Measurements from ENCODE around the gene PRLHR. TPM values are rescaled to one million over a fixed set of nuclear protein-coding genes. Genes with fewer than 3 reads are reported as not detected.

Gene PRLHR
- polyA plus RNA-seq, 3 donors: not detected

DNA sequence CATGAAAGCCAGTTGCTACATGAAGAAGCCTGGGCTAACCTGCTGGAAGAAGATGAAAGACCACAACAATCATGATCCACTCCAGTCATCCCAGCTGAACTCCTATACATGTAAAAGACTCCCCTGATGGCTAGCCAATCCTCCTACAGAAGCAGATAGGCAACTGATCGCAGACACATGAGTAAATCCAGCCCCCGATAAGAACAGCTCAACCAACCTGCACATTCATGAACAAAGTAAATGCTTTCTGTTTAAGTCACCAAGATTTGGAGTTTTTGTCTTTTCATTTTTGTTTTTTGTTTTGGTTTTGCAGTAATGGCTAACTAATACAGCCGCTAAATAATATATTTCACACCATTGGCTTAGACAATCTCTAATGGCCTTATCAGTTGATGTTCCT is 53.7 kb downstream of the PRLHR start:
- Histone ChIP-seq H3K4me1 (ENCODE audit: control insufficient read depth in 1 of 2, insufficient read depth in 2 of 2, low read length in 2 of 2) (no peaks in the 10 kb centered on the region), H3K4me3 (replicated peaks in 1 of 3; ENCODE audit: low read depth in 2 of 3, low read length in 3 of 3) (no peak overlapping the region), H3K4me2 (replicated peaks; ENCODE audit: extremely low read depth, low read length, poor library complexity, severe bottlenecking) (no peak overlapping the region), H3K9ac (ENCODE audit: insufficient read depth, low read length, poor library complexity, severe bottlenecking) (no peak overlapping the region), H3K27ac (ENCODE audit: low read depth in 1 of 2, low read length in 2 of 2) (no peak overlapping the region), H3K36me3 (replicated peaks in 1 of 2; ENCODE audit: control insufficient read depth in 1 of 2, insufficient read depth in 2 of 2, low read length in 2 of 2) (no peaks in the 10 kb centered on the region), H3K79me2 (ENCODE audit: insufficient read depth, low read length) (no peaks in the 10 kb centered on the region), H2AFZ (ENCODE audit: insufficient read depth, low read depth, low read length, poor library complexity, severe bottlenecking) (no peak overlapping the region), H3K9me3 (replicated peaks in 1 of 2; ENCODE audit: control insufficient read depth in 1 of 2, insufficient read depth in 1 of 2, low read length in 2 of 2) (no peaks in the 10 kb centered on the region), H4K20me1 (ENCODE audit: insufficient read depth, low read length) (no peaks in the 10 kb centered on the region), H3K27me3 (ENCODE audit: control insufficient read depth in 2 of 2, insufficient read depth in 2 of 2, low read length in 2 of 2) (peaks cover 22 to 31% of the 10 kb centered on the region in 2 donors)
- H3K9me3 Mint-ChIP-seq: no peaks in the 10 kb centered on the region
- no peak overlapping the region for H3K4me3 Mint-ChIP-seq
- intact Hi-C loops (cut with micrococcal nuclease): no loop called here
- TF ChIP-seq CTCF (IDR thresholded peaks at IDR 0.05): no peak
- WGBS (ENCODE audit: insufficient coverage): 100% methylated on average over 1 of the region's 3 CpGs
- peaks cover 28 to 51% (median 32%) of the 10 kb centered on the region in 3 donors for H3K27me3 Mint-ChIP-seq (ENCODE audit: low read depth in 3 of 3)
- no peak overlapping the region for H3K27ac Mint-ChIP-seq
- H3K36me3 Mint-ChIP-seq: no peaks in the 10 kb centered on the region
- no peak for DNase-seq
- peaks cover 5% of the 10 kb centered on the region for H3K4me1 Mint-ChIP-seq

Other genes with a start within 250 kb of the PRLHR start
- gene CACUL1, start 159.3 kb upstream of the PRLHR start, polyA plus RNA-seq: 10 to 100 TPM; 18.1 to 50.8 (median 38.8) TPM